ENCODE results near the gene SDS.

- no peak for TF ChIP-seq GATA3 (IDR thresholded peaks at IDR 0.05; ENCODE audit: low read depth, low read length)
- no peak for TF ChIP-seq GATA2 (IDR thresholded peaks at IDR 0.05; ENCODE audit: low read depth, low read length)
Measured at GRCh38 chr12:113435367-113435766, 31.7 kb upstream of the SDS start.

Measured in SH-SY5Y (cell line).